HEK293 (cell line): ENCODE measurements around the gene AJUBA.

Experiments used
- HOXA7 ChIP-seq: sonication (generic); formaldehyde crosslinking; IDR thresholded peaks from 2 replicates; pipeline ENCODE4 v1.8.1; 2022; ENCODE audit warnings: missing genetic modification reagents, borderline replicate concordance
- KLF9 ChIP-seq: fragments of 450-650 bp; formaldehyde crosslinking; IDR thresholded peaks from 2 replicates; pipeline ENCODE4 v1.5.1; 2016; ENCODE audit warnings: missing biosample characterization, missing genetic modification characterization, low read depth
- RBAK ChIP-seq: fragments of 450-650 bp; formaldehyde crosslinking; IDR thresholded peaks from 2 replicates; pipeline ENCODE4 v1.5.1; 2016; ENCODE audit warnings: missing biosample characterization, missing genetic modification characterization
- REST ChIP-seq: fragments of 450-650 bp; formaldehyde crosslinking; IDR thresholded peaks from 2 replicates; pipeline ENCODE4 v1.5.1; 2016; ENCODE audit warnings: missing biosample characterization, missing genetic modification characterization
- SALL2 ChIP-seq: fragments of 450-650 bp; formaldehyde crosslinking; IDR thresholded peaks from 2 replicates; pipeline ENCODE4 v1.5.0; 2017; ENCODE audit warnings: missing biosample characterization, mild to moderate bottlenecking, missing genetic modification characterization, borderline replicate concordance
- TRIM28 ChIP-seq: IDR thresholded peaks from 2 replicates; pipeline ENCODE4 v1.6.1; 2011; ENCODE audit warnings: low read length, control low read depth, borderline replicate concordance
- ZBTB20 ChIP-seq: fragments of 450-650 bp; formaldehyde crosslinking; IDR thresholded peaks from 2 replicates; pipeline ENCODE4 v1.5.1; 2016; ENCODE audit warnings: missing biosample characterization, missing genetic modification characterization
- ZBTB48 ChIP-seq: fragments of 450-650 bp; formaldehyde crosslinking; IDR thresholded peaks from 2 replicates; pipeline ENCODE4 v1.5.1; 2016; ENCODE audit warnings: missing biosample characterization, missing genetic modification characterization
- ZEB2 ChIP-seq: fragments of 450-650 bp; formaldehyde crosslinking; IDR thresholded peaks from 2 replicates; pipeline ENCODE4 v1.5.1; 2016; ENCODE audit warnings: missing biosample characterization, missing genetic modification characterization
- ZNF132 ChIP-seq: fragments of 450-650 bp; formaldehyde crosslinking; IDR thresholded peaks from 2 replicates; pipeline ENCODE4 v1.5.1; 2017; ENCODE audit warnings: missing biosample characterization, missing genetic modification characterization, borderline replicate concordance
- ZNF133 ChIP-seq: fragments of 450-650 bp; formaldehyde crosslinking; IDR thresholded peaks from 2 replicates; pipeline ENCODE4 v1.5.1; 2016; ENCODE audit warnings: missing biosample characterization, missing genetic modification characterization
- ZNF157 ChIP-seq: fragments of 450-650 bp; formaldehyde crosslinking; IDR thresholded peaks from 2 replicates; pipeline ENCODE4 v1.5.1; 2016; ENCODE audit warnings: missing biosample characterization, missing genetic modification characterization
- ZNF2 ChIP-seq: fragments of 450-650 bp; formaldehyde crosslinking; IDR thresholded peaks from 2 replicates; pipeline ENCODE4 v1.5.1; 2016; ENCODE audit warnings: missing biosample characterization, missing genetic modification characterization
- ZNF221 ChIP-seq: fragments of 450-650 bp; formaldehyde crosslinking; IDR thresholded peaks from 2 replicates; pipeline ENCODE4 v1.5.1; 2017; ENCODE audit warnings: missing biosample characterization, missing genetic modification characterization, borderline replicate concordance
- ZNF266 ChIP-seq: fragments of 450-650 bp; formaldehyde crosslinking; IDR thresholded peaks from 2 replicates; pipeline ENCODE4 v1.5.1; 2016; ENCODE audit warnings: missing biosample characterization, missing genetic modification characterization, low read depth
- ZNF423 ChIP-seq: fragments of 450-650 bp; formaldehyde crosslinking; IDR thresholded peaks from 2 replicates; pipeline ENCODE4 v1.5.1; 2016; ENCODE audit warnings: missing biosample characterization, missing genetic modification characterization
- ZNF518A ChIP-seq: fragments of 450-650 bp; formaldehyde crosslinking; conservative IDR thresholded peaks from 2 replicates; pipeline ENCODE4 v1.5.1; 2016; ENCODE audit warnings: low read depth, missing biosample characterization, missing genetic modification characterization
- ZNF560 ChIP-seq: fragments of 450-650 bp; formaldehyde crosslinking; IDR thresholded peaks from 2 replicates; pipeline ENCODE4 v1.5.1; 2017; ENCODE audit warnings: missing biosample characterization, missing genetic modification characterization, borderline replicate concordance
- ZNF561 ChIP-seq: fragments of 450-650 bp; IDR thresholded peaks from 2 replicates; pipeline ENCODE4 v1.5.1; 2018; ENCODE audit warnings: missing biosample characterization, missing genetic modification characterization, borderline replicate concordance
- ZNF596 ChIP-seq: fragments of 450-650 bp; IDR thresholded peaks from 2 replicates; pipeline ENCODE4 v1.5.0; 2018; ENCODE audit warnings: missing biosample characterization, mild to moderate bottlenecking, missing genetic modification characterization, moderate library complexity
- ZNF621 ChIP-seq: fragments of 450-650 bp; formaldehyde crosslinking; IDR thresholded peaks from 2 replicates; pipeline ENCODE4 v1.5.1; 2017; ENCODE audit warnings: missing biosample characterization, missing genetic modification characterization
- ZNF660 ChIP-seq: fragments of 450-650 bp; IDR thresholded peaks from 2 replicates; pipeline ENCODE4 v1.5.1; 2018; ENCODE audit warnings: missing biosample characterization, mild to moderate bottlenecking, missing genetic modification characterization
- ZNF692 ChIP-seq: fragments of 450-650 bp; formaldehyde crosslinking; IDR thresholded peaks from 2 replicates; pipeline ENCODE4 v1.5.1; 2016; ENCODE audit warnings: missing biosample characterization, missing genetic modification characterization
- ZSCAN23 ChIP-seq: fragments of 450-650 bp; formaldehyde crosslinking; IDR thresholded peaks from 2 replicates; pipeline ENCODE4 v1.5.1; 2016; ENCODE audit warnings: missing biosample characterization, missing genetic modification characterization
- TF ChIP-seq, protein P1 (sequence below): IDR thresholded peaks from 2 replicates; pipeline ENCODE4 v1.6.1; 2011; ENCODE audit warnings: mild to moderate bottlenecking, low read depth, low read length, borderline replicate concordance
- TF ChIP-seq, protein P2 (sequence below): fragments of 450-650 bp; formaldehyde crosslinking; IDR thresholded peaks from 2 replicates; pipeline ENCODE4 v1.5.1; 2016; ENCODE audit warnings: missing biosample characterization, missing genetic modification characterization

Gene AJUBA

DNA sequence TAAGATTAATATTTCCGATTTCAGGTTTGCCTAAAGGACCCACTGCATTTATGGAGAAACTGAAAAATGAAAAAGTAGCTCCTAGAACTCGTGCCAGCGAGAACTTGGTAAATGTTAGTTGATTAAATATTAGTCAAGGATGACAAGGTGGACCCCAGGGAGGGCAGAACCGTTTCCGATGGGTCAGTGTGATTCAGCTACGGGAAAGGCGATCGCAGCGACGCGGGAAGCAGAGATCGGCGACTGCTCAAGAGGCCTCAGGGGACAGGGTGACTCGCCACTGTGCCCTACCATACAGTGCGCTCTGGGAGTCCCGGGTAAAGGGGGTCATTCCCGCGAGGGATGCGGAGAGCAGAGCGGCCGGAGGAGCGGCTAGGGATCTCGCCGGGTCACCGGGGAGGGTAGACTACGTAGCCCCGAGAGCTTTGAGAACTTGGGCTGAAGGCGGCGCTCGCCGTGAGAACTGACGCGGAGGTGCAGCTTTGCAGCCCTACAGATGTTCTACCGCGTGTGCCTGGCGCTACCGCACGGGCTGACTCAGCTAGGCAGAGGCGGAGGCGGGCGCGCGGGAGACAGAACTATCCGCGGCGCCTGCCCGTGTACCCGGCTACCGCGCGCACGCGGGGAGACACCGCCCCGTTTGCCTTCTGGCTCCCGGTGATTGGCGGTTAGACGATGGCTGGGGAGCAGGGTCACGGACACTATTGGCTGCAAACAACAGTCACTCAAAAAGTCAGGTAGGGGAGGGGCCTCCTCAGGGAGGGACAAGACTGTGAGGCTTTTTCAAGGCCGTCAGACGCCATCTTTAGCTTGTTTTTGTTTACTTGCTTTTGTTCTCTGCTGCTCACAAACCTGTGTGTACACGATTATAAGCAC lies 24.4 kb upstream of the AJUBA start (continued):
- TF ChIP-seq ZNF692 (tag by site-specific recombination) (peak; percentile 86), TRIM28 (peak; percentile 85; the same call in 1 of the 2 replicates), ZSCAN23 (0 out of 2 replicates have a peak, but pooled peaks have one; percentile 67), ZBTB48 (tag by site-specific recombination) (peak; percentile 91), SALL2 (no peak), REST (peak; percentile 34; the same call in 1 of the 2 replicates), ZNF621 (tag by site-specific recombination) (no peak), RBAK (tag by site-specific recombination) (no peak), ZNF133 (tag by site-specific recombination) (no peak), ZNF2 (tag by site-specific recombination) (peak; percentile 97), ZNF266 (no peak), ZNF561 (tag by site-specific recombination) (peak; percentile 91; the same call in 1 of the 2 replicates), ZNF518A (tag by site-specific recombination) (0 out of 2 replicates have a peak, but pooled peaks have one; percentile 16), ZNF157 (tag by site-specific recombination) (no peak), ZNF423 (tag by site-specific recombination) (peak; percentile 87), HOXA7 (no peak), KLF9 (no peak), ZNF596 (tag by site-specific recombination) (no peak), ZBTB20 (peak; percentile 82), ZNF660 (peak; percentile 77), ZNF560 (no peak), ZEB2 (tag by site-specific recombination) (peak; percentile 95), ZNF132 (tag by site-specific recombination) (no peak), ZNF221 (tag by site-specific recombination) (no peak)
- TF ChIP-seq, protein P1, sequence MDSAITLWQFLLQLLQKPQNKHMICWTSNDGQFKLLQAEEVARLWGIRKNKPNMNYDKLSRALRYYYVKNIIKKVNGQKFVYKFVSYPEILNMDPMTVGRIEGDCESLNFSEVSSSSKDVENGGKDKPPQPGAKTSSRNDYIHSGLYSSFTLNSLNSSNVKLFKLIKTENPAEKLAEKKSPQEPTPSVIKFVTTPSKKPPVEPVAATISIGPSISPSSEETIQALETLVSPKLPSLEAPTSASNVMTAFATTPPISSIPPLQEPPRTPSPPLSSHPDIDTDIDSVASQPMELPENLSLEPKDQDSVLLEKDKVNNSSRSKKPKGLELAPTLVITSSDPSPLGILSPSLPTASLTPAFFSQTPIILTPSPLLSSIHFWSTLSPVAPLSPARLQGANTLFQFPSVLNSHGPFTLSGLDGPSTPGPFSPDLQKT, result no peak
- TF ChIP-seq, protein P2, sequence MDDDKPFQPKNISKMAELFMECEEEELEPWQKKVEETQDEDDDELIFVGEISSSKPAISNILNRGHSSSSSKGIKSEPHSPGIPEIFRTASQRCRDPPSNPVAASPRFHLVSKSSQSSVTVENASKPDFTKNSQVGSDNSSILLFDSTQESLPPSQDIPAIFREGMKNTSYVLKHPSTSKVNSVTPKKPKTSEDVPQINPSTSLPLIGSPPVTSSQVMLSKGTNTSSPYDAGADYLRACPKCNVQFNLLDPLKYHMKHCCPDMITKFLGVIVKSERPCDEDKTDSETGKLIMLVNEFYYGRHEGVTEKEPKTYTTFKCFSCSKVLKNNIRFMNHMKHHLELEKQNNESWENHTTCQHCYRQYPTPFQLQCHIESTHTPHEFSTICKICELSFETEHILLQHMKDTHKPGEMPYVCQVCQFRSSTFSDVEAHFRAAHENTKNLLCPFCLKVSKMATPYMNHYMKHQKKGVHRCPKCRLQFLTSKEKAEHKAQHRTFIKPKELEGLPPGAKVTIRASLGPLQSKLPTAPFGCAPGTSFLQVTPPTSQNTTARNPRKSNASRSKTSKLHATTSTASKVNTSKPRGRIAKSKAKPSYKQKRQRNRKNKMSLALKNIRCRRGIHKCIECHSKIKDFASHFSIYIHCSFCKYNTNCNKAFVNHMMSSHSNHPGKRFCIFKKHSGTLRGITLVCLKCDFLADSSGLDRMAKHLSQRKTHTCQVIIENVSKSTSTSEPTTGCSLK (tag by site-specific recombination), result no peak
